ENCODE measurements around the gene PCDH9. TPM values are rescaled to one million over a fixed set of nuclear protein-coding genes. Genes with fewer than 3 reads are reported as not detected.

PCDH9 gene
- total RNA-seq, 1 experiment from 2014 or later: 4.2 TPM

- intact Hi-C loops (cut with micrococcal nuclease; ENCODE audit: unreplicated experiment): no loop called here
- Histone ChIP-seq H3K9me3 (ENCODE audit: control insufficient read depth, insufficient read depth, low read depth, low read length) (no peaks in the 10 kb centered on the region), H3K27me3 (ENCODE audit: control insufficient read depth, insufficient read depth, low read length) (no peaks in the 10 kb centered on the region), H3K36me3 (ENCODE audit: control insufficient read depth, insufficient read depth, low read length) (no peaks in the 10 kb centered on the region), H3K4me1 (ENCODE audit: control insufficient read depth, insufficient read depth, low read length) (no peaks in the 10 kb centered on the region), H3K4me3 (ENCODE audit: low read depth in 2 of 2, low read length in 2 of 2) (no peak overlapping the region), H3K27ac (ENCODE audit: low read length) (no peak overlapping the region)
- in situ Hi-C loops (cut with HindIII; ENCODE audit: low pct_unique_long_range_greater_than_20kb, low sequenced_read_pairs): no loop called here
- no TSS peak for BruUV-seq (replicated peaks)
- POLR2A ChIA-PET: no interaction called here
- ATAC-seq: no peak
- no peak for TF ChIP-seq TCF7L2 (IDR thresholded peaks at IDR 0.05; ENCODE audit: low read depth, low read length)
- no peak for TF ChIP-seq CTCF (IDR thresholded peaks at IDR 0.05)
- no peak for TF ChIP-seq REST (IDR thresholded peaks at IDR 0.05; ENCODE audit: insufficient read depth in 1 of 2, low read depth in 2 of 2, low read length in 1 of 2)
- TF ChIP-seq POLR2AphosphoS5 (IDR thresholded peaks at IDR 0.05; ENCODE audit: low read depth, low read length): no peak
- no peak for TF ChIP-seq SIN3A (IDR thresholded peaks at IDR 0.05; ENCODE audit: borderline replicate concordance, insufficient read depth, low read depth, low read length)
- CTCF ChIA-PET: no interaction called here
- DNase-seq (ENCODE audit: low read depth, low spot score): no peak
These were observed 286.6 kb downstream of the PCDH9 start for GRCh38 chr13:66943530-66943929.

- in situ Hi-C loops (cut with HindIII; ENCODE audit: low pct_unique_long_range_greater_than_20kb, low sequenced_read_pairs): no loop called here
- ChIA-PET POLR2A (no interaction called here), CTCF (no interaction called here)
- Histone ChIP-seq H3K4me1 (ENCODE audit: control insufficient read depth, insufficient read depth, low read length) (no peaks in the 10 kb centered on the region), H3K36me3 (ENCODE audit: control insufficient read depth, insufficient read depth, low read length) (no peaks in the 10 kb centered on the region), H3K27me3 (ENCODE audit: control insufficient read depth, insufficient read depth, low read length) (no peaks in the 10 kb centered on the region), H3K9me3 (ENCODE audit: control insufficient read depth, insufficient read depth, low read depth, low read length) (no peaks in the 10 kb centered on the region), H3K27ac (ENCODE audit: low read length) (no peak overlapping the region), H3K4me3 (ENCODE audit: low read depth in 2 of 2, low read length in 2 of 2) (no peak overlapping the region)
- ATAC-seq: no peak
- peak; percentile 58 for DNase-seq (ENCODE audit: low read depth, low spot score)
- BruUV-seq (replicated peaks): no TSS peak
- intact Hi-C loops (cut with micrococcal nuclease; ENCODE audit: unreplicated experiment): no loop called here
- TF ChIP-seq SIN3A (IDR thresholded peaks at IDR 0.05; ENCODE audit: borderline replicate concordance, insufficient read depth, low read depth, low read length): no peak
- no peak for TF ChIP-seq REST (IDR thresholded peaks at IDR 0.05; ENCODE audit: insufficient read depth in 1 of 2, low read depth in 2 of 2, low read length in 1 of 2)
- no peak for TF ChIP-seq CTCF (IDR thresholded peaks at IDR 0.05)
- TF ChIP-seq POLR2AphosphoS5 (IDR thresholded peaks at IDR 0.05; ENCODE audit: low read depth, low read length): no peak
- no peak for TF ChIP-seq TCF7L2 (IDR thresholded peaks at IDR 0.05; ENCODE audit: low read depth, low read length)
These were observed 290.0 kb downstream of the PCDH9 start for GRCh38 chr13:66940113-66940512.
